Lower lobe of right lung (tissue), 2 donors: ENCODE measurements around the gene SLC35F2. TPM values are rescaled to one million over a fixed set of nuclear protein-coding genes. Genes with fewer than 3 reads are reported as not detected.

ENCODE experiments used
- ATAC-seq, 2 donors: fragments of 200-7000 bp; cut with Tn5 transposase; one replicate each; pipeline ENCODE4 v1.9.1; 2020 to 2022; ENCODE audit warnings: mild to moderate bottlenecking in 2 of 2, moderate library complexity in 2 of 2
- DNase-seq: peaks from one replicate; pipeline ENCODE4 v3.0.0-alpha.2; 2020
- H3K27ac ChIP-seq: fragments of 200-600 bp; one replicate; pipeline ENCODE4 v1.8.0; 2022
- H3K27me3 ChIP-seq: fragments of 200-600 bp; one replicate; pipeline ENCODE4 v1.8.0; 2022; ENCODE audit warnings: low read depth
- H3K36me3 ChIP-seq: fragments of 200-600 bp; one replicate; pipeline ENCODE4 v1.8.0; 2022; ENCODE audit warnings: mild to moderate bottlenecking
- H3K4me1 ChIP-seq: fragments of 200-600 bp; one replicate; pipeline ENCODE4 v1.8.0; 2022
- H3K4me3 ChIP-seq: fragments of 200-600 bp; one replicate; pipeline ENCODE4 v1.8.0; 2022; ENCODE audit warnings: mild to moderate bottlenecking
- H3K9me3 ChIP-seq: fragments of 200-600 bp; one replicate; pipeline ENCODE4 v1.8.0; 2022
- intact Hi-C: fragments of 100-400 bp; cut with DNase I; formaldehyde crosslinking; loops from one replicate; pipeline ENCODE4 v1.11.0; 2022
- total RNA-seq: library from RNA; stranded (reverse); fragmentation: NEBNext Ultra II Directional; extraction: Animal tissue kit (Norgen Biotek cat#: 25700); gene quantifications from one replicate; pipeline ENCODE4 v1.2.1, GENCODE V29; 2021
- TF ChIP-seq, protein P1 (sequence below): fragments of 200-600 bp; IDR thresholded peaks from one replicate; pipeline ENCODE4 v1.8.0; 2022; ENCODE audit warnings: antibody characterized with exemption, mild to moderate bottlenecking
- donor health status: DM: no; HTN: yes; CAD: no; lungs with severe emphysema.

SLC35F2 gene
- total RNA-seq, 1 donor from 2014 or later, result 3.9 TPM

DNA sequence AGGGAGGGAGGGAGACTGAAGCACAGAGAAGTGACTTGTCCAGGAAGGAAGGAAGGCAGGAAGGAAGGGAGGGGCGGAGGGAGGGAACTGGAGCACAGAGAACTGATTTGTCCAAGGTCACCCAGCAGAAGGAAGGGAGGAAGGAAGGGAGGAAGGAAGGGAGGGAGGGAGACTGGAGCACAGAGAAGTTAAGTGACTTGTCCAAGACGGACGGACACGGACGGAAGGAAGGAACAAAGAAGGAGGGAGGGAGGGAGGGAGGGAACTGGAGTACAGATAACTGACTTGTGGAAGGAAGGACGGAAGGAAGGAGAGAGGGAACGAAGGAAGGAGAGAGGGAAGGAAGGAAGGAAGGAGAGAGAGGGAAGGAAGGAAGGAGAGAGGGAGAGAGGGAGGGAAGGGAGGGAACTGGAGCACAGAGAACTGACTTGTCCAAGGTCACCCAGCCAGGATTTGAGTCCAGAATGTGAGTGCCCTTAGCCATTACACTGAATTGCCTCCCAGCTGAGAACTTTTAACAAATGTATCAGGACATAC is 1.5 kb downstream of the SLC35F2 start:
- no peaks in the 10 kb centered on the region for H3K36me3 ChIP-seq
- ATAC-seq, result no peak

DNA sequence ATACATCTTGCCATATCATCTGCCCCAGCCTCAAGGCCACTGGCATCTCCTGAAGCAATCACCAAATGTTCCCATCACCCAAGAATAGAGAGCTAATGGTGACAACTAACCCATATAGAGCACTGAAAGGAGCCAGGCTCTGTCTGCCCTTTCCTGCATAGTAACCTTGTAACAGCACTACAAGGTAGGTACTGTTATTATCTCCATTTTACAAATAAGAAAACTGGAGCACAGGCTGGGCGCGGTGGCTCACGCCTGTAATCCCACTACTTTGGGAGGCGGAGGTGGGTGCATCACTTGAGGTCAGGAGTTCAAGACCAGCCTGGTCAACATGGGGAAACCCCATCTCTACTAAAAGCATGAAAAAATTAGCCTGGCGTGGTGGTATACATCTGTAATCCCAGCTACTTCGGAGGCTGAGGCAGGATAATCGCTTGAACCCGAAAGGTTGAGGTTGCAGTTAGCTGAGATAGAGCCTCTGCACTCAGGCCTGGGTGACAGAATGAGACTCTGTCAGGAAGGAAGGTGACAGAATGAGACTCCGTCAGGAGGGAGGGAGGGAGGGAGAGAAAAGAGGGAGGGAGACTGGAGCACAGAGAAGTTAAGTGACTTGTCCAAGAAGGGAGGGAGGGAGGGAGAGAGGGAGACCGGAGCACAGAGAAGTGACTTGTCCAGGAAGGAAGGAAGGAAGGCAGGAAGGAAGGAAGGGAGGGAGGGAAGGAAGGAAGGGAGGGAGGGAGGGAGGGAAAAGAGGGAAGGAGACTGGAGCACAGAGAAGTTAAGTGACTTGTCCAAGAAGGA is 2.2 kb downstream of the SLC35F2 start:
- ATAC-seq (no peak), DNase-seq (no peak)
- TF ChIP-seq, protein P1, sequence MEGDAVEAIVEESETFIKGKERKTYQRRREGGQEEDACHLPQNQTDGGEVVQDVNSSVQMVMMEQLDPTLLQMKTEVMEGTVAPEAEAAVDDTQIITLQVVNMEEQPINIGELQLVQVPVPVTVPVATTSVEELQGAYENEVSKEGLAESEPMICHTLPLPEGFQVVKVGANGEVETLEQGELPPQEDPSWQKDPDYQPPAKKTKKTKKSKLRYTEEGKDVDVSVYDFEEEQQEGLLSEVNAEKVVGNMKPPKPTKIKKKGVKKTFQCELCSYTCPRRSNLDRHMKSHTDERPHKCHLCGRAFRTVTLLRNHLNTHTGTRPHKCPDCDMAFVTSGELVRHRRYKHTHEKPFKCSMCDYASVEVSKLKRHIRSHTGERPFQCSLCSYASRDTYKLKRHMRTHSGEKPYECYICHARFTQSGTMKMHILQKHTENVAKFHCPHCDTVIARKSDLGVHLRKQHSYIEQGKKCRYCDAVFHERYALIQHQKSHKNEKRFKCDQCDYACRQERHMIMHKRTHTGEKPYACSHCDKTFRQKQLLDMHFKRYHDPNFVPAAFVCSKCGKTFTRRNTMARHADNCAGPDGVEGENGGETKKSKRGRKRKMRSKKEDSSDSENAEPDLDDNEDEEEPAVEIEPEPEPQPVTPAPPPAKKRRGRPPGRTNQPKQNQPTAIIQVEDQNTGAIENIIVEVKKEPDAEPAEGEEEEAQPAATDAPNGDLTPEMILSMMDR, result no peak
- intact Hi-C loops, result no loop called here
- no peaks in the 10 kb centered on the region for H3K9me3 ChIP-seq
- H3K27ac ChIP-seq, result no peak overlapping the region
- H3K4me3 ChIP-seq, result no peak overlapping the region
- H3K27me3 ChIP-seq, result no peaks in the 10 kb centered on the region
- H3K4me1 ChIP-seq, result peaks cover 22% of the 10 kb centered on the region
- no peaks in the 10 kb centered on the region for H3K36me3 ChIP-seq

More for the DNA sequence above, 1.5 kb downstream of the SLC35F2 start:
- Histone ChIP-seq H3K4me3 (no peak overlapping the region), H3K27me3 (no peaks in the 10 kb centered on the region), H3K4me1 (peaks cover 22% of the 10 kb centered on the region), H3K9me3 (no peaks in the 10 kb centered on the region), H3K27ac (no peak overlapping the region)
- TF ChIP-seq, protein P1, result no peak
- DNase-seq, result no peak
- intact Hi-C loops, result no loop called here

DNA sequence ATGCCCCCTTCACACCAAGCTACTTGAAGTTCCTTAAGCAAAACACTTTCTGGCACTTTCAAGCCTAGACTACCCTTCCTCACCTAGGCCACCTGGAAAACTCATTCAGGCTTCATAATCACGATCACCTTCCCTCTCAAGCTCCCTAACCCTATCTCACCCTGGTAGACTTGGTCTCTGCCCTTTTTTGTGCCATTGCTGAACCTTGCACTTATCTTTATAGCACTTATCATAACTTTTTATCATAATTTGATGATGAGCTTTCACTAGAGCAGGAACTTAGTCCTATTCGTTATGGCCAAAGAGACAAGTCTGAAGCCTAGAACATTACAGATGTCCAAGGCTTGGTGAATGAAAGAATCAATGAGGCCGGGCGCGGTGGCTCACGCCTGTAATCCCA is 5.5 kb downstream of the SLC35F2 start:
- intact Hi-C loops, result no loop called here
- Histone ChIP-seq H3K36me3 (no peaks in the 10 kb centered on the region), H3K27ac (no peak overlapping the region), H3K9me3 (no peaks in the 10 kb centered on the region), H3K27me3 (no peaks in the 10 kb centered on the region), H3K4me3 (no peak overlapping the region), H3K4me1 (peaks cover 10% of the 10 kb centered on the region)
- ATAC-seq (no peak), DNase-seq (no peak)
- TF ChIP-seq, protein P1, result no peak

DNA sequence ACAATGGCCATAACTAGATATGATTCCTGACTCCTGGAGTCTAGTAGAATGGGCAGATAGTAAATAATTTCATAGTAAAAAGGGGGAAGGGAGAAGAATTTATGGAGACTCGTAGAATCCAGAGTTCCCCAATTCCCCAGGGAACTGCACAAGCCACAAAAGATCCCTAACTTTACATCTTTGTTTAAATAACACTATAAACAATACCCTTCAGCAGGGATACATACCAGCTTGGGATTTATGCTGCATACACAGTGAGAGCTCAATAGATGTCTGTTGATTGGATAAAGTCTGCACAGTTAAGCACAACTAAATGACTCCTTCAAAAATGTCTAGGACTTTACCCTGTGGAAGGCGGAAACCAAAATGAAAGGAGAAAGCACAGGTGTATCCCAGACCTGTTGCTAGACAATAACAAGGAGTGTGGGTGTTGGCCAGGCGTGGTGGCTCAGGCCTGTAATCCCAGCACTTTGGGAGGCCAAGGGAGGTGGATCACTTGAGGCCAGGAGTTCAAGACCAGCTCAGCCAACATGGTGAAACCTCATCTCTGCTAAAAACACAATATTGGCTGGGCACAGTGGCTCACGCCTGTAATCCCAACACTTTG is 6.8 kb downstream of the SLC35F2 start:
- intact Hi-C loops, result no loop called here
- Histone ChIP-seq H3K4me3 (no peak overlapping the region), H3K36me3 (no peaks in the 10 kb centered on the region), H3K9me3 (no peaks in the 10 kb centered on the region), H3K27ac (no peak overlapping the region), H3K4me1 (no peaks in the 10 kb centered on the region), H3K27me3 (no peaks in the 10 kb centered on the region)
- TF ChIP-seq, protein P1, result no peak
- no peak for DNase-seq
- no peak for ATAC-seq

DNA sequence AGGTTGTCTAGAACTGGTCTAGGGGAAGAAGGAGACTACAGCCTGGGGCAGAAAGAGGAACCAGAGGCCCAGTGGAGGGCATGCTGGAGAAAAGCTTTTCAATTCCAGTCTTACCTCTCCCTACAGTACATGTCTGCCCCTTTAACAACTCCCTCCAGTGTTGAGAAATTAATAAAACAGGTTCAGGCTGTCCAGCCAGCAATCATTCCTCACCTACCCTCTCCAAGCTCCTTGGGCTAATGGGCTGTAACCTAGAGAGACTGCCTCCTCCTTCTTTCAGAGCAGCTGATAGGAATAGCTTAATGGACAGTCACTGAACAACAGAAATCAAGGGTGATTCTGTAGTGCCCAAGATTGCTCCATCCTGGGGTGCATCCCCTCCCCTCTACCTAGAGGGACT is 8.8 kb downstream of the SLC35F2 start:
- ATAC-seq (peak; percentile 11 to 62), DNase-seq (no peak)
- Histone ChIP-seq H3K9me3 (no peaks in the 10 kb centered on the region), H3K27ac (no peak overlapping the region), H3K4me3 (no peak overlapping the region), H3K27me3 (no peaks in the 10 kb centered on the region), H3K4me1 (no peaks in the 10 kb centered on the region), H3K36me3 (no peaks in the 10 kb centered on the region)
- intact Hi-C loops, result no loop called here
- TF ChIP-seq, protein P1, result no peak
